ENCODE measurements around the gene ANKRD55. TPM values are rescaled to one million over a fixed set of nuclear protein-coding genes. Genes with fewer than 3 reads are reported as not detected.
"Not testable (repeated sequence)": the region's sequence is repeated elsewhere in the genome, so short reads cannot be mapped to it uniquely, and the experiment has no call there.

ANKRD55 gene
- total RNA-seq, 2 experiments from 2014 or later: 0.23 to 0.50 TPM

- peaks cover 59% of the 10 kb centered on the region for H3K4me1 Mint-ChIP-seq
- DNase-seq: peak; percentile 44
- no peaks in the 10 kb centered on the region for H3K36me3 Mint-ChIP-seq
- H3K4me3 Mint-ChIP-seq: no peak overlapping the region
- H3K27ac Mint-ChIP-seq: peak overlapping the region; percentile 75
- peaks cover 2% of the 10 kb centered on the region for H3K9me3 Mint-ChIP-seq
- no peaks in the 10 kb centered on the region for H3K27me3 Mint-ChIP-seq
Measured at GRCh38 chr5:56088967-56089829, 143.9 kb downstream of the ANKRD55 start.

GRCh38 chr5:56088431-56088949 lies 144.6 kb downstream of the ANKRD55 start:
- H3K36me3 Mint-ChIP-seq: peaks cover under 1% of the 10 kb centered on the region

GRCh38 chr5:56085193-56085592 lies 147.9 kb downstream of the ANKRD55 start:
- peaks cover 45% of the 10 kb centered on the region for H3K4me1 Mint-ChIP-seq
- no peak overlapping the region for H3K27ac Mint-ChIP-seq
- H3K36me3 Mint-ChIP-seq: peaks cover 2% of the 10 kb centered on the region
- DNase-seq: no peak
- H3K9me3 Mint-ChIP-seq: peaks cover 2% of the 10 kb centered on the region
- no peaks in the 10 kb centered on the region for H3K27me3 Mint-ChIP-seq
- H3K4me3 Mint-ChIP-seq: no peak overlapping the region

More at GRCh38 chr5:56088431-56088949, 144.6 kb downstream of the ANKRD55 start:
- Mint-ChIP-seq H3K27ac (no peak overlapping the region), H3K27me3 (no peaks in the 10 kb centered on the region), H3K9me3 (peaks cover 3% of the 10 kb centered on the region), H3K4me1 (peaks cover 53% of the 10 kb centered on the region), H3K4me3 (no peak overlapping the region)
- no peak for DNase-seq

GRCh38 chr5:56083286-56083854 lies 149.8 kb downstream of the ANKRD55 start:
- DNase-seq: no peak
- Mint-ChIP-seq H3K36me3 (peaks cover 2% of the 10 kb centered on the region), H3K4me1 (peaks cover 40% of the 10 kb centered on the region), H3K9me3 (peaks cover 2% of the 10 kb centered on the region), H3K4me3 (no peak overlapping the region), H3K27ac (no peak overlapping the region), H3K27me3 (no peaks in the 10 kb centered on the region)

GRCh38 chr5:56081053-56081642 lies 152.0 kb downstream of the ANKRD55 start:
- peaks cover 43% of the 10 kb centered on the region for H3K4me1 Mint-ChIP-seq
- peak overlapping the region; percentile 44 for H3K4me3 Mint-ChIP-seq
- H3K27me3 Mint-ChIP-seq, DNase-seq, H3K36me3 Mint-ChIP-seq, H3K9me3 Mint-ChIP-seq: not testable (repeated sequence)
- peak overlapping the region; percentile 77 for H3K27ac Mint-ChIP-seq

GRCh38 chr5:56080375-56081052 lies 152.6 kb downstream of the ANKRD55 start:
- peaks cover 43% of the 10 kb centered on the region for H3K4me1 Mint-ChIP-seq
- peaks cover 2% of the 10 kb centered on the region for H3K36me3 Mint-ChIP-seq
- no peak overlapping the region for H3K4me3 Mint-ChIP-seq
- H3K27ac Mint-ChIP-seq: peak overlapping the region; percentile 77
- peaks cover 2% of the 10 kb centered on the region for H3K9me3 Mint-ChIP-seq
- no peaks in the 10 kb centered on the region for H3K27me3 Mint-ChIP-seq
- peak; percentile 31 for DNase-seq

GRCh38 chr5:56079157-56079500 lies 154.0 kb downstream of the ANKRD55 start:
- H3K36me3 Mint-ChIP-seq, H3K9me3 Mint-ChIP-seq, H3K4me3 Mint-ChIP-seq, DNase-seq, H3K27ac Mint-ChIP-seq, H3K27me3 Mint-ChIP-seq: not testable (repeated sequence)
- H3K4me1 Mint-ChIP-seq: peaks cover 42% of the 10 kb centered on the region

- Mint-ChIP-seq H3K27me3 (no peaks in the 10 kb centered on the region), H3K36me3 (peaks cover 2% of the 10 kb centered on the region), H3K27ac (no peak overlapping the region), H3K4me1 (peaks cover 44% of the 10 kb centered on the region), H3K9me3 (peaks cover 2% of the 10 kb centered on the region), H3K4me3 (no peak overlapping the region)
- DNase-seq: no peak
Measured at GRCh38 chr5:56078278-56079156, 154.6 kb downstream of the ANKRD55 start.

GRCh38 chr5:56077796-56078233 lies 155.3 kb downstream of the ANKRD55 start:
- Mint-ChIP-seq H3K4me3 (no peak overlapping the region), H3K36me3 (peaks cover 3% of the 10 kb centered on the region), H3K27me3 (no peaks in the 10 kb centered on the region), H3K4me1 (peaks cover 51% of the 10 kb centered on the region), H3K27ac (no peak overlapping the region), H3K9me3 (peaks cover 1% of the 10 kb centered on the region)
- no peak for DNase-seq

GRCh38 chr5:56076486-56076885 lies 156.6 kb downstream of the ANKRD55 start:
- DNase-seq: no peak
- Mint-ChIP-seq H3K27ac (no peak overlapping the region), H3K36me3 (peaks cover 4% of the 10 kb centered on the region), H3K27me3 (no peaks in the 10 kb centered on the region), H3K9me3 (peaks cover 3% of the 10 kb centered on the region), H3K4me3 (no peak overlapping the region), H3K4me1 (peaks cover 50% of the 10 kb centered on the region)

GRCh38 chr5:56075361-56075760 lies 157.8 kb downstream of the ANKRD55 start:
- H3K27ac Mint-ChIP-seq: no peak overlapping the region
- no peaks in the 10 kb centered on the region for H3K27me3 Mint-ChIP-seq
- H3K36me3 Mint-ChIP-seq: peaks cover 4% of the 10 kb centered on the region
- no peak for DNase-seq
- no peak overlapping the region for H3K4me3 Mint-ChIP-seq
- peaks cover 3% of the 10 kb centered on the region for H3K9me3 Mint-ChIP-seq
- peaks cover 51% of the 10 kb centered on the region for H3K4me1 Mint-ChIP-seq

GRCh38 chr5:56072863-56073766 lies 160.0 kb downstream of the ANKRD55 start:
- Mint-ChIP-seq H3K27me3 (no peaks in the 10 kb centered on the region), H3K27ac (no peak overlapping the region), H3K36me3 (peaks cover 4% of the 10 kb centered on the region), H3K9me3 (peaks cover 3% of the 10 kb centered on the region), H3K4me1 (peaks cover 59% of the 10 kb centered on the region), H3K4me3 (no peak overlapping the region)
- DNase-seq: no peak

- Mint-ChIP-seq H3K4me1 (peaks cover 61% of the 10 kb centered on the region), H3K36me3 (peaks cover 4% of the 10 kb centered on the region), H3K27me3 (no peaks in the 10 kb centered on the region), H3K27ac (peak overlapping the region; percentile 59), H3K4me3 (peak overlapping the region; percentile 18), H3K9me3 (peaks cover 3% of the 10 kb centered on the region)
- no peak for DNase-seq
Measured at GRCh38 chr5:56071470-56071869, 161.7 kb downstream of the ANKRD55 start.
